Tibial artery (tissue), 4 donors: Measurements from ENCODE around the gene RRP1.

Source experiments
- DNase-seq, 2 donors: peaks; one replicate each; pipeline ENCODE4 v3.0.0-alpha.2; 2019
- H3K27ac ChIP-seq, 2 donors: fragments of 200-600 bp; sonication (generic) in 1 of 2; 1 replicate in 1 of 2; 2 replicates in 1 of 2; pipeline ENCODE4 v1.5.1; 2018 to 2019; ENCODE audit warnings: mild to moderate bottlenecking in 1 of 2
- H3K27me3 ChIP-seq, 2 donors: fragments of 200-600 bp; sonication (generic) in 1 of 2; one replicate each; pipeline versions ENCODE4 v1.5.1 to v1.6.0; 2016 to 2019
- H3K36me3 ChIP-seq, 3 donors: fragments of 200-600 bp; sonication (generic) in 2 of 3; one replicate each; pipeline ENCODE4 v1.5.1; 2016 to 2019; ENCODE audit warnings: mild to moderate bottlenecking in 2 of 3
- H3K4me1 ChIP-seq, 4 donors: fragments of 200-600 bp; sonication (generic) in 2 of 4; 1 replicate in 3 of 4; 2 replicates in 1 of 4; pipeline ENCODE4 v1.5.1; 2016 to 2019
- H3K4me3 ChIP-seq, 2 donors: fragments of 200-600 bp; sonication (generic) in 1 of 2; 1 replicate in 1 of 2; 2 replicates in 1 of 2; pipeline ENCODE4 v1.5.1; 2018 to 2019; ENCODE audit warnings: mild to moderate bottlenecking in 2 of 2
- H3K9me3 ChIP-seq, 3 donors: fragments of 200-600 bp; sonication (generic) in 1 of 3; one replicate each; pipeline ENCODE4 v1.5.1; 2016 to 2019
- CTCF ChIP-seq, 2 experiments: fragments of 200-600 bp in 1 of 2; fragments of 450-650 bp in 1 of 2; IDR thresholded peaks; one replicate each; pipeline ENCODE4 v1.5.1; 2017 to 2019; ENCODE audit warnings: antibody characterized with exemption in 2 of 2, mild to moderate bottlenecking in 1 of 2, moderate library complexity in 1 of 2
- intact Hi-C: fragments of 100-400 bp; cut with DNase I; formaldehyde crosslinking; loops from one replicate; pipeline ENCODE4 v1.15.0; 2023; ENCODE audit warnings: low total_unique reads

RRP1 gene

GRCh38 chr21:43800566-43800965, 11.2 kb downstream of the RRP1 start:
- Histone ChIP-seq H3K27ac (no peak overlapping the region), H3K27me3 (no peaks in the 10 kb centered on the region), H3K4me3 (no peak overlapping the region), H3K4me1 (no peaks in the 10 kb centered on the region), H3K36me3 (peaks cover 59 to 99% (median 87%) of the 10 kb centered on the region in 3 donors), H3K9me3 (no peaks in the 10 kb centered on the region)
- intact Hi-C loops: no loop called here
- DNase-seq: no peak
- TF ChIP-seq CTCF (IDR thresholded peaks at IDR 0.05): no peak

GRCh38 chr21:43801006-43801783, 11.8 kb downstream of the RRP1 start:
- H3K4me1 ChIP-seq: no peaks in the 10 kb centered on the region
- H3K4me3 ChIP-seq: no peak overlapping the region
- intact Hi-C loops: no loop called here
- H3K27me3 ChIP-seq: no peaks in the 10 kb centered on the region
- no peak for DNase-seq
- TF ChIP-seq CTCF (IDR thresholded peaks at IDR 0.05): no peak
- peaks cover 53 to 97% (median 81%) of the 10 kb centered on the region in 3 donors for H3K36me3 ChIP-seq
- H3K9me3 ChIP-seq: no peaks in the 10 kb centered on the region
- no peak overlapping the region for H3K27ac ChIP-seq

- no peak for DNase-seq
- Histone ChIP-seq H3K4me1 (no peaks in the 10 kb centered on the region), H3K27me3 (no peaks in the 10 kb centered on the region), H3K36me3 (peaks cover 37 to 81% (median 65%) of the 10 kb centered on the region in 3 donors), H3K27ac (no peak overlapping the region), H3K4me3 (no peak overlapping the region), H3K9me3 (no peaks in the 10 kb centered on the region)
- intact Hi-C loops: no loop called here
- no peak for TF ChIP-seq CTCF (IDR thresholded peaks at IDR 0.05)
These were observed 13.4 kb downstream of the RRP1 start for GRCh38 chr21:43802713-43803313.

- Histone ChIP-seq H3K27me3 (no peaks in the 10 kb centered on the region), H3K4me3 (no peak overlapping the region), H3K36me3 (peaks cover 28 to 72% (median 58%) of the 10 kb centered on the region in 3 donors), H3K27ac (no peak overlapping the region), H3K4me1 (no peaks in the 10 kb centered on the region), H3K9me3 (no peaks in the 10 kb centered on the region)
- TF ChIP-seq CTCF (IDR thresholded peaks at IDR 0.05): no peak
- intact Hi-C loops: no loop called here
- peak in 1 of 2 donors; percentile 64 for DNase-seq
These were observed 14.4 kb downstream of the RRP1 start for GRCh38 chr21:43803558-43804300.

- H3K4me3 ChIP-seq: no peak overlapping the region
- no peak overlapping the region for H3K27ac ChIP-seq
- H3K27me3 ChIP-seq: no peaks in the 10 kb centered on the region
- no peak for DNase-seq
- intact Hi-C loops: no loop called here
- no peak for TF ChIP-seq CTCF (IDR thresholded peaks at IDR 0.05)
- peaks cover 0 to 2% (median 0%) of the 10 kb centered on the region in 4 donors for H3K4me1 ChIP-seq
- no peaks in the 10 kb centered on the region for H3K9me3 ChIP-seq
- H3K36me3 ChIP-seq: peaks cover 16 to 63% (median 49%) of the 10 kb centered on the region in 3 donors
These were observed 16.0 kb downstream of the RRP1 start for GRCh38 chr21:43805275-43805800.
